ENCODE data around the gene SMCO4. TPM values are rescaled to one million over a fixed set of nuclear protein-coding genes. Genes with fewer than 3 reads are reported as not detected.
A peak's percentile ranks its signal among the peaks of the same experiment; 100 is the strongest.
"Not testable (repeated sequence)": the region's sequence is repeated elsewhere in the genome, so short reads cannot be mapped to it uniquely, and the experiment has no call there.

SMCO4 gene
- 100 to 1,000 TPM in 1 of 6 experiments, 10 to 100 TPM in 5; 43.5 to 106 (median 51.8) TPM for total RNA-seq
- long read RNA-seq, transcript SMCO4-204 (3 exons, 472 nt), result major isoform, 8 of 17 reads
- long read RNA-seq, partial matches to known transcripts, result 0 of 17 reads
- long read RNA-seq, other reads (novel, unspliced or antisense), result 5 of 17 reads

GRCh38 chr11:93543292-93543977 lies at the start of gene SMCO4:
Gene SMCO4, minus strand, starts transcription at chr11:93543391. Its CDS starts 64,202 bp downstream, at chr11:93479189.
- no peaks in the 10 kb centered on the region for H3K36me3 ChIP-seq
- no peaks in the 10 kb centered on the region for H3K9me3 ChIP-seq
- peak; percentile 87 to 95 (median 93) for ATAC-seq
- intact Hi-C loops (cut with DNase I), result loop anchor here in 1 of 2 donors (5.0 kb wide), 1 partner anchor 61 kb away; no protein-coding TSS in a partner anchor
- peak within 1 kb of the TSS; percentile 81 to 87 (median 86) for H3K4me3 ChIP-seq
- H3K4me1 ChIP-seq, result peaks cover 0 to 30% (median under 1%) of the 10 kb centered on the region in 4 donors
- WGBS (ENCODE audit: insufficient coverage, low coverage, low lambda C conversion rate, missing lambda C conversion rate), result 29% methylated on average over 13 of the region's 59 CpGs
- peak within 1 kb of the TSS; percentile 81 to 93 (median 88) for H3K27ac ChIP-seq
- peak; percentile 73 to 85 (median 76) for TF ChIP-seq CTCF (IDR thresholded peaks at IDR 0.05)
- TF ChIP-seq POLR2A (IDR thresholded peaks at IDR 0.05), result peak; percentile 73
- no peaks in the 10 kb centered on the region for H3K27me3 ChIP-seq
- peak; percentile 90 to 93 (median 92) for DNase-seq

GRCh38 chr11:93591247-93591898 lies 48.2 kb upstream of the SMCO4 start:
- intact Hi-C loops (cut with DNase I), result no loop called here
- Histone ChIP-seq H3K27ac (no peak overlapping the region), H3K4me1 (no peaks in the 10 kb centered on the region), H3K36me3 (no peaks in the 10 kb centered on the region), H3K27me3 (no peaks in the 10 kb centered on the region), H3K9me3 (no peaks in the 10 kb centered on the region), H3K4me3 (no peak overlapping the region)
- TF ChIP-seq POLR2A (IDR thresholded peaks at IDR 0.05) (no peak), CTCF (IDR thresholded peaks at IDR 0.05) (no peak)
- WGBS (ENCODE audit: insufficient coverage, low coverage, low lambda C conversion rate, missing lambda C conversion rate), result 81% methylated on average over 4 of the region's 6 CpGs
- no peak for DNase-seq
- ATAC-seq, result peak in 1 of 4 donors; percentile 44

- Histone ChIP-seq H3K27ac (no peak overlapping the region), H3K9me3 (no peaks in the 10 kb centered on the region), H3K4me3 (no peak overlapping the region), H3K36me3 (no peaks in the 10 kb centered on the region), H3K4me1 (no peaks in the 10 kb centered on the region), H3K27me3 (no peaks in the 10 kb centered on the region)
- DNase-seq (no peak), ATAC-seq (no peak)
- TF ChIP-seq POLR2A (IDR thresholded peaks at IDR 0.05) (no peak), CTCF (IDR thresholded peaks at IDR 0.05) (no peak)
- 88% methylated on average over 1 of the region's 1 CpG for WGBS (ENCODE audit: insufficient coverage, low coverage, low lambda C conversion rate, missing lambda C conversion rate)
- intact Hi-C loops (cut with DNase I), result no loop called here
Observed at GRCh38 chr11:93589347-93589746, 46.2 kb upstream of the SMCO4 start.

- no peak for TF ChIP-seq POLR2A (IDR thresholded peaks at IDR 0.05)
- TF ChIP-seq CTCF (IDR thresholded peaks at IDR 0.05), result no peak
Observed at GRCh38 chr11:93587858-93588581, 44.8 kb upstream of the SMCO4 start.

GRCh38 chr11:93587425-93587824 lies 44.2 kb upstream of the SMCO4 start:
- intact Hi-C loops (cut with DNase I); DNase-seq; H3K4me3 ChIP-seq; H3K4me1 ChIP-seq; H3K36me3 ChIP-seq; H3K27ac ChIP-seq; H3K27me3 ChIP-seq; H3K9me3 ChIP-seq: not testable (repeated sequence)
- peak; percentile 51 to 76 (median 66) for ATAC-seq
- WGBS (ENCODE audit: insufficient coverage, low coverage, low lambda C conversion rate, missing lambda C conversion rate), result no CpG with 5 or more reads among the region's 1 CpG

More at GRCh38 chr11:93587858-93588581, 44.8 kb upstream of the SMCO4 start:
- peak in 1 of 4 donors; percentile 9 for ATAC-seq
- intact Hi-C loops (cut with DNase I), result no loop called here
- no peak overlapping the region for H3K27ac ChIP-seq
- no peaks in the 10 kb centered on the region for H3K36me3 ChIP-seq
- H3K4me1 ChIP-seq, result no peaks in the 10 kb centered on the region
- no peaks in the 10 kb centered on the region for H3K27me3 ChIP-seq
- DNase-seq, result no peak
- H3K4me3 ChIP-seq, result no peak overlapping the region
- no peaks in the 10 kb centered on the region for H3K9me3 ChIP-seq
- 51% methylated on average over 5 of the region's 8 CpGs for WGBS (ENCODE audit: insufficient coverage, low coverage, low lambda C conversion rate, missing lambda C conversion rate)
